K562 (cell line): ENCODE data around the gene JUP. TPM values are rescaled to one million over a fixed set of nuclear protein-coding genes. Genes with fewer than 3 reads are reported as not detected.

Experiments used
- BRF1 ChIP-seq: IDR thresholded peaks from 3 replicates; pipeline ENCODE4 v1.6.1; 2011; ENCODE audit warnings: borderline replicate concordance, mild to moderate bottlenecking; ENCODE audit not compliant: insufficient read length; ENCODE audit errors: extremely low read depth
- CHCHD3 ChIP-seq: fragments of 250-450 bp; sonication (Bioruptor Pico); IDR thresholded peaks from 2 replicates; pipeline ENCODE4 v2.1.2; 2022; ENCODE audit warnings: mild to moderate bottlenecking
- SIRT6 ChIP-seq: IDR thresholded peaks from one replicate; pipeline ENCODE4 v1.6.1; 2012; ENCODE audit warnings: low read depth, mild to moderate bottlenecking, control low read depth, inconsistent platforms, low read length, moderate library complexity
- SIX5 ChIP-seq, 2 experiments: IDR thresholded peaks; 2 replicates each; pipeline ENCODE4 v1.6.1; 2011; ENCODE audit warnings: low read length in 2 of 2, borderline replicate concordance in 1 of 2, low read depth in 1 of 2, mild to moderate bottlenecking in 1 of 2, moderate library complexity in 1 of 2; ENCODE audit not compliant: insufficient read depth in 1 of 2
- STAT5A ChIP-seq: IDR thresholded peaks from 2 replicates; pipeline ENCODE4 v1.6.1; 2012; ENCODE audit warnings: low read length, inconsistent platforms, borderline replicate concordance
- TBP ChIP-seq: optimal IDR thresholded peaks from 2 replicates; pipeline ENCODE3; 2011; ENCODE audit warnings: low read depth, low read length, improper control_type of control experiment
- ZNF224 ChIP-seq: sonication (generic); formaldehyde crosslinking; IDR thresholded peaks from 2 replicates; pipeline ENCODE4 v1.8.0; 2022; ENCODE audit warnings: mild to moderate bottlenecking, missing genetic modification reagents
- ZNF282 ChIP-seq: sonication (generic); formaldehyde crosslinking; IDR thresholded peaks from 2 replicates; pipeline ENCODE4 v1.8.1; 2023; ENCODE audit warnings: missing genetic modification reagents
- ZNF507 ChIP-seq: conservative IDR thresholded peaks from 2 replicates; pipeline ENCODE4 v1.6.1; 2017; ENCODE audit warnings: missing genetic modification characterization, missing compliant biosample characterization
- ZNF785 ChIP-seq: fragments of 250-450 bp; sonication (Bioruptor Pico); IDR thresholded peaks from 2 replicates; pipeline ENCODE4 v1.4.0; 2020; ENCODE audit warnings: mild to moderate bottlenecking
- polyA plus RNA-seq, 8 experiments: library from polyadenylated mRNA; depleted of rRNA in 4 of 8; stranded (reverse) in 5 of 8; unstranded in 3 of 8; fragments of >200 nt; fragmentation: Nextera tagmentation in 2 of 8; fragmentation: Illumina TruSeq in 1 of 8; extraction: Ambion mirVana in 2 of 8; extraction: Trizol in 1 of 8; gene quantifications; 2 replicates each; pipeline versions ENCODE4 v1.2.1 to v1.2.3, GENCODE V29; 2011 to 2014; ENCODE audit warnings: inconsistent platforms in 1 of 8, missing spikeins in 1 of 8
- total RNA-seq, 7 experiments: library from RNA; depleted of rRNA in 6 of 7; stranded (reverse); fragments of >200 nt in 6 of 7; fragmentation: Illumina TruSeq in 2 of 7; extraction: Trizol in 2 of 7; gene quantifications; 2 replicates each; pipeline versions ENCODE4 v1.2.1 to v1.2.3, GENCODE V29; 2011 to 2021; ENCODE audit warnings: low replicate concordance in 1 of 7
- TF ChIP-seq, protein P1 (sequence below): fragments of 250-450 bp; sonication (Bioruptor Pico); IDR thresholded peaks from 2 replicates; pipeline ENCODE4 v1.5.0; 2020; ENCODE audit warnings: mild to moderate bottlenecking, borderline replicate concordance
- TF ChIP-seq, protein P2 (sequence below): fragments of 450-650 bp; conservative IDR thresholded peaks from 2 replicates; pipeline ENCODE4 v1.6.1; 2016; ENCODE audit warnings: missing genetic modification characterization, low read depth, mild to moderate bottlenecking, missing compliant biosample characterization, moderate library complexity
- TF ChIP-seq, protein P3 (sequence below): sonication (generic); formaldehyde crosslinking; IDR thresholded peaks from 2 replicates; pipeline ENCODE4 v1.9.0; 2022; ENCODE audit warnings: mild to moderate bottlenecking, missing genetic modification reagents
- TF ChIP-seq, protein P4 (sequence below): fragments of 200-400 bp; formaldehyde crosslinking; IDR thresholded peaks from 2 replicates; pipeline ENCODE4 v1.6.1; 2017; ENCODE audit warnings: mild to moderate bottlenecking, low read depth, low read length, moderate library complexity
- TF ChIP-seq, protein P5 (sequence below): sonication (generic); formaldehyde crosslinking; IDR thresholded peaks from 2 replicates; pipeline ENCODE4 v1.8.0; 2023; ENCODE audit warnings: mild to moderate bottlenecking, missing genetic modification reagents

The JUP gene
- total and polyA plus RNA-seq, 9 of the 15 experiments (the other 6 are each of a cell fraction or from before 2014, with no cell fraction given), result 6.4 to 177 (median 31.2) TPM

DNA sequence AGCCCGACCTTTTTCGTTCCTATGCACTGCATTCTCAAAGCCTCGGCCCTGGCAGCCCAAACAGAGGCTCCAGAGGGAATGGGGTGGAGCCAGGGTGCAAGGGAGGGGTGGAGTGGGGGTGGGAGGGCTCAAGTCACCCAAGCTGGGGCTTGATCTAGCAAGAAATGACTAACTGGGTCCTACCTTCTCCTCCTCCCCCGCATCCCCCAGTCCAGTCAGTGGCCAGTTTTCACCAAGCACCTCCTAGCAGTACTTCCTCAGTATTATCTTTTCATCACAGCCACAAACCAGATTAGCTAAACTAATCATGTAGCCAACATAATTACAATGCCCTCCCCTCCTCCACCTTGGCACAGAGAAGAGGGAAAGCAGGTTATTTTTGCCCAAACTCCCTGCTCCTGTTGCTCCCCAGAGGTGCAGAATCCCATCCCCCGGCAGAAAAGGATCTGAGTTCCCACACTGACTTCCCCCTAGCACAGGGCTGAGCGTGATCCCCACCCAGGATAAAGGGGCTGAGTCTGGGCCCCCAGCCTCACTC lies 2.2 kb downstream of the JUP start (continued):
- TF ChIP-seq, protein P1, sequence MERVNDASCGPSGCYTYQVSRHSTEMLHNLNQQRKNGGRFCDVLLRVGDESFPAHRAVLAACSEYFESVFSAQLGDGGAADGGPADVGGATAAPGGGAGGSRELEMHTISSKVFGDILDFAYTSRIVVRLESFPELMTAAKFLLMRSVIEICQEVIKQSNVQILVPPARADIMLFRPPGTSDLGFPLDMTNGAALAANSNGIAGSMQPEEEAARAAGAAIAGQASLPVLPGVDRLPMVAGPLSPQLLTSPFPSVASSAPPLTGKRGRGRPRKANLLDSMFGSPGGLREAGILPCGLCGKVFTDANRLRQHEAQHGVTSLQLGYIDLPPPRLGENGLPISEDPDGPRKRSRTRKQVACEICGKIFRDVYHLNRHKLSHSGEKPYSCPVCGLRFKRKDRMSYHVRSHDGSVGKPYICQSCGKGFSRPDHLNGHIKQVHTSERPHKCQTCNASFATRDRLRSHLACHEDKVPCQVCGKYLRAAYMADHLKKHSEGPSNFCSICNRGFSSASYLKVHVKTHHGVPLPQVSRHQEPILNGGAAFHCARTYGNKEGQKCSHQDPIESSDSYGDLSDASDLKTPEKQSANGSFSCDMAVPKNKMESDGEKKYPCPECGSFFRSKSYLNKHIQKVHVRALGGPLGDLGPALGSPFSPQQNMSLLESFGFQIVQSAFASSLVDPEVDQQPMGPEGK (CRISPR knock-in tag), result no peak
- TF ChIP-seq, protein P2, sequence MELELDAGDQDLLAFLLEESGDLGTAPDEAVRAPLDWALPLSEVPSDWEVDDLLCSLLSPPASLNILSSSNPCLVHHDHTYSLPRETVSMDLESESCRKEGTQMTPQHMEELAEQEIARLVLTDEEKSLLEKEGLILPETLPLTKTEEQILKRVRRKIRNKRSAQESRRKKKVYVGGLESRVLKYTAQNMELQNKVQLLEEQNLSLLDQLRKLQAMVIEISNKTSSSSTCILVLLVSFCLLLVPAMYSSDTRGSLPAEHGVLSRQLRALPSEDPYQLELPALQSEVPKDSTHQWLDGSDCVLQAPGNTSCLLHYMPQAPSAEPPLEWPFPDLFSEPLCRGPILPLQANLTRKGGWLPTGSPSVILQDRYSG (tag), result no peak
- 0 out of 2 replicates have a peak, but pooled peaks have one; percentile 26 for TF ChIP-seq STAT5A
- no peak for TF ChIP-seq BRF1
- TF ChIP-seq, protein P3, sequence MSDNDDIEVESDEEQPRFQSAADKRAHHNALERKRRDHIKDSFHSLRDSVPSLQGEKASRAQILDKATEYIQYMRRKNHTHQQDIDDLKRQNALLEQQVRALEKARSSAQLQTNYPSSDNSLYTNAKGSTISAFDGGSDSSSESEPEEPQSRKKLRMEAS (CRISPR knock-in tag), result no peak
- TF ChIP-seq SIX5 (IDR thresholded peaks at IDR 0.05; ENCODE audit: borderline replicate concordance in 1 of 2, insufficient read depth in 1 of 2, low read depth in 1 of 2, low read length in 2 of 2), result no peak
- TF ChIP-seq, protein P4, sequence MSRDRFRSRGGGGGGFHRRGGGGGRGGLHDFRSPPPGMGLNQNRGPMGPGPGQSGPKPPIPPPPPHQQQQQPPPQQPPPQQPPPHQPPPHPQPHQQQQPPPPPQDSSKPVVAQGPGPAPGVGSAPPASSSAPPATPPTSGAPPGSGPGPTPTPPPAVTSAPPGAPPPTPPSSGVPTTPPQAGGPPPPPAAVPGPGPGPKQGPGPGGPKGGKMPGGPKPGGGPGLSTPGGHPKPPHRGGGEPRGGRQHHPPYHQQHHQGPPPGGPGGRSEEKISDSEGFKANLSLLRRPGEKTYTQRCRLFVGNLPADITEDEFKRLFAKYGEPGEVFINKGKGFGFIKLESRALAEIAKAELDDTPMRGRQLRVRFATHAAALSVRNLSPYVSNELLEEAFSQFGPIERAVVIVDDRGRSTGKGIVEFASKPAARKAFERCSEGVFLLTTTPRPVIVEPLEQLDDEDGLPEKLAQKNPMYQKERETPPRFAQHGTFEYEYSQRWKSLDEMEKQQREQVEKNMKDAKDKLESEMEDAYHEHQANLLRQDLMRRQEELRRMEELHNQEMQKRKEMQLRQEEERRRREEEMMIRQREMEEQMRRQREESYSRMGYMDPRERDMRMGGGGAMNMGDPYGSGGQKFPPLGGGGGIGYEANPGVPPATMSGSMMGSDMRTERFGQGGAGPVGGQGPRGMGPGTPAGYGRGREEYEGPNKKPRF, result no peak
- no peak for TF ChIP-seq ZNF785 (CRISPR knock-in tag)
- no peak for TF ChIP-seq SIRT6
- TF ChIP-seq, protein P5, sequence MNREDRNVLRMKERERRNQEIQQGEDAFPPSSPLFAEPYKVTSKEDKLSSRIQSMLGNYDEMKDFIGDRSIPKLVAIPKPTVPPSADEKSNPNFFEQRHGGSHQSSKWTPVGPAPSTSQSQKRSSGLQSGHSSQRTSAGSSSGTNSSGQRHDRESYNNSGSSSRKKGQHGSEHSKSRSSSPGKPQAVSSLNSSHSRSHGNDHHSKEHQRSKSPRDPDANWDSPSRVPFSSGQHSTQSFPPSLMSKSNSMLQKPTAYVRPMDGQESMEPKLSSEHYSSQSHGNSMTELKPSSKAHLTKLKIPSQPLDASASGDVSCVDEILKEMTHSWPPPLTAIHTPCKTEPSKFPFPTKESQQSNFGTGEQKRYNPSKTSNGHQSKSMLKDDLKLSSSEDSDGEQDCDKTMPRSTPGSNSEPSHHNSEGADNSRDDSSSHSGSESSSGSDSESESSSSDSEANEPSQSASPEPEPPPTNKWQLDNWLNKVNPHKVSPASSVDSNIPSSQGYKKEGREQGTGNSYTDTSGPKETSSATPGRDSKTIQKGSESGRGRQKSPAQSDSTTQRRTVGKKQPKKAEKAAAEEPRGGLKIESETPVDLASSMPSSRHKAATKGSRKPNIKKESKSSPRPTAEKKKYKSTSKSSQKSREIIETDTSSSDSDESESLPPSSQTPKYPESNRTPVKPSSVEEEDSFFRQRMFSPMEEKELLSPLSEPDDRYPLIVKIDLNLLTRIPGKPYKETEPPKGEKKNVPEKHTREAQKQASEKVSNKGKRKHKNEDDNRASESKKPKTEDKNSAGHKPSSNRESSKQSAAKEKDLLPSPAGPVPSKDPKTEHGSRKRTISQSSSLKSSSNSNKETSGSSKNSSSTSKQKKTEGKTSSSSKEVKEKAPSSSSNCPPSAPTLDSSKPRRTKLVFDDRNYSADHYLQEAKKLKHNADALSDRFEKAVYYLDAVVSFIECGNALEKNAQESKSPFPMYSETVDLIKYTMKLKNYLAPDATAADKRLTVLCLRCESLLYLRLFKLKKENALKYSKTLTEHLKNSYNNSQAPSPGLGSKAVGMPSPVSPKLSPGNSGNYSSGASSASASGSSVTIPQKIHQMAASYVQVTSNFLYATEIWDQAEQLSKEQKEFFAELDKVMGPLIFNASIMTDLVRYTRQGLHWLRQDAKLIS (CRISPR knock-in tag), result no peak
- TF ChIP-seq ZNF507 (tag), result no peak
- no peak for TF ChIP-seq ZNF282 (CRISPR knock-in tag)
- no peak for TF ChIP-seq CHCHD3 (CRISPR knock-in tag)
- no peak for TF ChIP-seq ZNF224 (CRISPR knock-in tag)
- TF ChIP-seq TBP, result peak; percentile 35
